Measurements from ENCODE around the gene PDSS2.
A peak's percentile ranks its signal among the peaks of the same experiment; 100 is the strongest.
"Not testable (repeated sequence)": the region's sequence is repeated elsewhere in the genome, so short reads cannot be mapped to it uniquely, and the experiment has no call there.

Gene PDSS2

DNA sequence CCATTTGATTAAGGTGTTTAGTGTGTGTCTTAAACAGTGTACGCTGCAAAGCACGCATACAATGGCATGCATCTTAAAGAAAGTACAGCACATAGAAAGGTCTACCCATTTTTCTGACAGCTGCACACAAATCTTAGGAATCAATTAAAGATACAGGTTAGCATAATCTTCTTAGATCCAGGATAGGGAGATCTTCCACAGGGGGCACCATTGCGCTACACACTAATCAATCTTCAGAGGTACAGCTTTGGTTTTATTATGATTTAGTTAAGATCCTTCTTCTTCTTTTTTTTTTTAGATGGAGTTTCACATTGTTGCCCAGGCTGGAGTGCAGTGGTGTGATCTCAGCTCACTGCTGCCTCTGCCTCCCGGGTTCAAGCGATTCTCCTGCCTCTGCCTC is 280.4 kb downstream of the PDSS2 start:
- no peaks in the 10 kb centered on the region for H3K4me1 ChIP-seq (ENCODE audit: insufficient read depth, low read length, severe bottlenecking)
- H3K9me2 ChIP-seq (ENCODE audit: low read depth, low read length) = no peaks in the 10 kb centered on the region
- H2AFZ ChIP-seq (ENCODE audit: low read length) = no peak overlapping the region
- H3K79me2 ChIP-seq (ENCODE audit: insufficient read depth, low read length) = no peaks in the 10 kb centered on the region
- H3K27me3 ChIP-seq (ENCODE audit: insufficient read depth, low read length) = no peaks in the 10 kb centered on the region
- no peak overlapping the region for H3K27ac ChIP-seq (ENCODE audit: low read depth, low read length, poor library complexity, severe bottlenecking)
- H3K9ac ChIP-seq (ENCODE audit: low read length) = no peak overlapping the region
- H3K4me3 ChIP-seq (ENCODE audit: low read depth, low read length, poor library complexity, severe bottlenecking) = no peak overlapping the region
- H3K4me2 ChIP-seq (ENCODE audit: low read length) = no peak overlapping the region
- no peaks in the 10 kb centered on the region for H3K36me3 ChIP-seq (ENCODE audit: insufficient read depth, low read length)
- H3F3A ChIP-seq (ENCODE audit: insufficient read depth, low read length) = no peaks in the 10 kb centered on the region
- no peaks in the 10 kb centered on the region for H3K9me3 ChIP-seq (ENCODE audit: low read length)
- TF ChIP-seq EZH2 (IDR thresholded peaks at IDR 0.05; ENCODE audit: borderline replicate concordance, low read length) = no peak
- TF ChIP-seq, protein P1, sequence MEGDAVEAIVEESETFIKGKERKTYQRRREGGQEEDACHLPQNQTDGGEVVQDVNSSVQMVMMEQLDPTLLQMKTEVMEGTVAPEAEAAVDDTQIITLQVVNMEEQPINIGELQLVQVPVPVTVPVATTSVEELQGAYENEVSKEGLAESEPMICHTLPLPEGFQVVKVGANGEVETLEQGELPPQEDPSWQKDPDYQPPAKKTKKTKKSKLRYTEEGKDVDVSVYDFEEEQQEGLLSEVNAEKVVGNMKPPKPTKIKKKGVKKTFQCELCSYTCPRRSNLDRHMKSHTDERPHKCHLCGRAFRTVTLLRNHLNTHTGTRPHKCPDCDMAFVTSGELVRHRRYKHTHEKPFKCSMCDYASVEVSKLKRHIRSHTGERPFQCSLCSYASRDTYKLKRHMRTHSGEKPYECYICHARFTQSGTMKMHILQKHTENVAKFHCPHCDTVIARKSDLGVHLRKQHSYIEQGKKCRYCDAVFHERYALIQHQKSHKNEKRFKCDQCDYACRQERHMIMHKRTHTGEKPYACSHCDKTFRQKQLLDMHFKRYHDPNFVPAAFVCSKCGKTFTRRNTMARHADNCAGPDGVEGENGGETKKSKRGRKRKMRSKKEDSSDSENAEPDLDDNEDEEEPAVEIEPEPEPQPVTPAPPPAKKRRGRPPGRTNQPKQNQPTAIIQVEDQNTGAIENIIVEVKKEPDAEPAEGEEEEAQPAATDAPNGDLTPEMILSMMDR (IDR thresholded peaks at IDR 0.05; ENCODE audit: low read length) = peak; percentile 47; the same call in 1 of the 2 replicates
- no peaks in the 10 kb centered on the region for H4K20me1 ChIP-seq (ENCODE audit: insufficient read depth, low read length)

- Histone ChIP-seq H3K4me3 (ENCODE audit: low read depth, low read length, poor library complexity, severe bottlenecking) (no peak overlapping the region), H3K27me3 (ENCODE audit: insufficient read depth, low read length) (no peaks in the 10 kb centered on the region), H3K4me2 (ENCODE audit: low read length) (no peak overlapping the region), H3K9me2 (ENCODE audit: low read depth, low read length) (no peaks in the 10 kb centered on the region), H3K4me1 (ENCODE audit: insufficient read depth, low read length, severe bottlenecking) (no peaks in the 10 kb centered on the region), H3F3A (ENCODE audit: insufficient read depth, low read length) (no peaks in the 10 kb centered on the region), H3K9me3 (ENCODE audit: low read length) (no peaks in the 10 kb centered on the region), H3K9ac (ENCODE audit: low read length) (no peak overlapping the region), H3K27ac (ENCODE audit: low read depth, low read length, poor library complexity, severe bottlenecking) (no peak overlapping the region), H4K20me1 (ENCODE audit: insufficient read depth, low read length) (no peaks in the 10 kb centered on the region), H2AFZ (ENCODE audit: low read length) (no peak overlapping the region), H3K36me3 (ENCODE audit: insufficient read depth, low read length) (no peaks in the 10 kb centered on the region), H3K79me2 (ENCODE audit: insufficient read depth, low read length) (no peaks in the 10 kb centered on the region)
- TF ChIP-seq EZH2 (IDR thresholded peaks at IDR 0.05; ENCODE audit: borderline replicate concordance, low read length) = no peak
- TF ChIP-seq, protein P1 (IDR thresholded peaks at IDR 0.05; ENCODE audit: low read length) = no peak
These were observed 285.6 kb downstream of the PDSS2 start for GRCh38 chr6:107173779-107174178.

- no peak overlapping the region for H3K4me3 ChIP-seq (ENCODE audit: low read depth, low read length, poor library complexity, severe bottlenecking)
- no peaks in the 10 kb centered on the region for H3K9me3 ChIP-seq (ENCODE audit: low read length)
- no peak overlapping the region for H3K9ac ChIP-seq (ENCODE audit: low read length)
- H3K4me1 ChIP-seq (ENCODE audit: insufficient read depth, low read length, severe bottlenecking) = no peaks in the 10 kb centered on the region
- H3K27me3 ChIP-seq (ENCODE audit: insufficient read depth, low read length) = no peaks in the 10 kb centered on the region
- no peaks in the 10 kb centered on the region for H3F3A ChIP-seq (ENCODE audit: insufficient read depth, low read length)
- no peaks in the 10 kb centered on the region for H3K9me2 ChIP-seq (ENCODE audit: low read depth, low read length)
- TF ChIP-seq EZH2 (IDR thresholded peaks at IDR 0.05; ENCODE audit: borderline replicate concordance, low read length) = no peak
- TF ChIP-seq, protein P1 (IDR thresholded peaks at IDR 0.05; ENCODE audit: low read length) = no peak
- no peak overlapping the region for H3K4me2 ChIP-seq (ENCODE audit: low read length)
- no peak overlapping the region for H3K27ac ChIP-seq (ENCODE audit: low read depth, low read length, poor library complexity, severe bottlenecking)
- no peaks in the 10 kb centered on the region for H4K20me1 ChIP-seq (ENCODE audit: insufficient read depth, low read length)
- H3K36me3 ChIP-seq (ENCODE audit: insufficient read depth, low read length) = no peaks in the 10 kb centered on the region
- no peaks in the 10 kb centered on the region for H3K79me2 ChIP-seq (ENCODE audit: insufficient read depth, low read length)
- H2AFZ ChIP-seq (ENCODE audit: low read length) = no peak overlapping the region
These were observed 287.9 kb downstream of the PDSS2 start for GRCh38 chr6:107171513-107171912.

DNA sequence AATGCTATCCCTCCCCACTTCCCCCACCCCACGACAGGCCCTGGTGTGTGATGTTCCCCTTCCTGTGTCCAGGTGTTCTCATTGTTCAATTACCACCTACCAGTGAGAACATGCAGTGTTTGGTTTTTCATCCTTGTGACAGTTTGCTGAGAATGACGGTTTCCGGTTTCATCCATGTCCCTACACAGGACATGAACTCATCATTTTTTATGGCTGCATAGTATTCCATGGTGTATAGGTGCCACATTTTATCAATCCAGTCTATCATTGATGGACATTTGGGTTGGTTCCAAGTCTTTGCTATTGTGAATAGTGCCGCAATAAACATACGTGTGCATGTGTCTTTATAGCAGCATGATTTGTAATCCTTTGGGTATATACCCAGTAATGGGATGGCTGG is 295.1 kb downstream of the PDSS2 start:
- not testable (repeated sequence) for H3K4me3 ChIP-seq (ENCODE audit: low read depth, low read length, poor library complexity, severe bottlenecking); H3K27ac ChIP-seq (ENCODE audit: low read depth, low read length, poor library complexity, severe bottlenecking); H3K36me3 ChIP-seq (ENCODE audit: insufficient read depth, low read length); H3K4me2 ChIP-seq (ENCODE audit: low read length); H3K27me3 ChIP-seq (ENCODE audit: insufficient read depth, low read length); H3K9ac ChIP-seq (ENCODE audit: low read length); H3K4me1 ChIP-seq (ENCODE audit: insufficient read depth, low read length, severe bottlenecking); H2AFZ ChIP-seq (ENCODE audit: low read length); H3F3A ChIP-seq (ENCODE audit: insufficient read depth, low read length); H3K9me3 ChIP-seq (ENCODE audit: low read length); H4K20me1 ChIP-seq (ENCODE audit: insufficient read depth, low read length); H3K79me2 ChIP-seq (ENCODE audit: insufficient read depth, low read length); H3K9me2 ChIP-seq (ENCODE audit: low read depth, low read length)

Data from OCI-LY1 (cell line).